Gastrocnemius medialis (tissue), 4 donors: Measurements from ENCODE around the gene SURF4. TPM values are rescaled to one million over a fixed set of nuclear protein-coding genes. Genes with fewer than 3 reads are reported as not detected.

Source experiments
- ATAC-seq, 2 donors: fragments of 150-250 bp; one replicate each; pipeline ENCODE4 v1.9.1; 2016
- DNase-seq, 2 donors: peaks; one replicate each; pipeline ENCODE4 v3.0.0-alpha.2; 2019
- H3K27ac ChIP-seq, 4 donors: fragments of 200-600 bp; sonication (generic); 1 replicate in 1 of 4; 2 replicates in 3 of 4; pipeline ENCODE4 v1.5.1; 2016 to 2018; ENCODE audit warnings: mild to moderate bottlenecking in 2 of 4, moderate library complexity in 1 of 4
- H3K27me3 ChIP-seq, 3 donors: fragments of 200-600 bp; sonication (generic) in 2 of 3; 1 replicate in 1 of 3; 2 replicates in 2 of 3; pipeline versions ENCODE4 v1.5.1 to v1.6.0; 2016 to 2019; ENCODE audit warnings: mild to moderate bottlenecking in 1 of 3, moderate library complexity in 1 of 3
- H3K36me3 ChIP-seq, 2 donors: fragments of 200-600 bp; sonication (generic) in 1 of 2; one replicate each; pipeline ENCODE4 v1.5.1; 2017 to 2018
- H3K4me1 ChIP-seq, 2 donors: fragments of 200-600 bp; sonication (generic) in 1 of 2; one replicate each; pipeline ENCODE4 v1.5.1; 2016 to 2017; ENCODE audit warnings: mild to moderate bottlenecking in 2 of 2
- H3K4me3 ChIP-seq, 4 donors: fragments of 200-600 bp; sonication (generic) in 3 of 4; 1 replicate in 1 of 4; 2 replicates in 3 of 4; pipeline ENCODE4 v1.5.1; 2016 to 2019; ENCODE audit warnings: mild to moderate bottlenecking in 2 of 4
- H3K9me3 ChIP-seq, 3 donors: fragments of 200-600 bp; sonication (generic) in 2 of 3; 1 replicate in 1 of 3; 2 replicates in 2 of 3; pipeline ENCODE4 v1.5.1; 2016 to 2019
- CTCF ChIP-seq, 5 experiments: fragments of 450-650 bp in 3 of 5; fragments of 200-600 bp in 2 of 5; sonication (generic) in 2 of 5; IDR thresholded peaks in 4 of 5; conservative IDR thresholded peaks in 1 of 5; 1 replicate in 4 of 5; 2 replicates in 1 of 5; pipeline ENCODE4 v1.5.1; 2016 to 2019; ENCODE audit warnings: antibody characterized with exemption in 5 of 5, mild to moderate bottlenecking in 3 of 5, moderate library complexity in 3 of 5
- POLR2A ChIP-seq, 2 donors: fragments of 450-650 bp; IDR thresholded peaks; one replicate each; pipeline ENCODE4 v1.6.1; 2017; ENCODE audit warnings: antibody characterized with exemption in 2 of 2, mild to moderate bottlenecking in 2 of 2, moderate library complexity in 2 of 2
- in situ Hi-C, 4 donors: fragments of 200-750 bp; cut with MboI; loops; one replicate each; pipeline versions ENCODE4 v1.15.0 to v1.8.0; 2017; ENCODE audit warnings: low sequenced_read_pairs in 4 of 4
- intact Hi-C: fragments of 100-400 bp; cut with DNase I; formaldehyde crosslinking; loops from one replicate; pipeline ENCODE4 v1.15.1; 2023; ENCODE audit warnings: low total_unique reads
- total RNA-seq, 4 donors: library from RNA; depleted of rRNA; stranded (reverse); fragments of >200 nt; gene quantifications; one replicate each; pipeline versions ENCODE4 v1.1.0 to v1.2.3, GENCODE V29; 2016

SURF4 gene
- total RNA-seq, 4 donors from 2014 or later = 62.9 to 98.4 (median 73.4) TPM

GRCh38 chr9:133349965-133350616 is 25.8 kb downstream of the SURF4 start:
- intact Hi-C loops (loop anchor here (5.0 to 10.0 kb wide), 2 partner anchors 135 to 318 kb away; partner anchors contain the start of gene GTF3C5), in situ Hi-C loops (no loop called here)
- DNase-seq (no peak), ATAC-seq (no peak)
- peaks cover 0 to 51% of the 10 kb centered on the region in 2 donors for H3K36me3 ChIP-seq
- peak overlapping the region in 2 of 4 donors; percentile 89 to 97 for H3K27ac ChIP-seq
- H3K4me3 ChIP-seq = no peak overlapping the region
- H3K27me3 ChIP-seq = no peaks in the 10 kb centered on the region
- TF ChIP-seq POLR2A (IDR thresholded peaks at IDR 0.05) (no peak), CTCF (IDR thresholded peaks at IDR 0.05 in 4 of 5, conservative IDR thresholded peaks at IDR 0.05 in 1 of 5) (no peak)
- peaks cover 30 to 34% of the 10 kb centered on the region in 2 donors for H3K4me1 ChIP-seq
- no peaks in the 10 kb centered on the region for H3K9me3 ChIP-seq

- Histone ChIP-seq H3K4me1 (peaks cover 22 to 30% of the 10 kb centered on the region in 2 donors), H3K36me3 (peaks cover 0 to 62% of the 10 kb centered on the region in 2 donors), H3K4me3 (peak overlapping the region; percentile 91 to 99 (median 97)), H3K27me3 (no peaks in the 10 kb centered on the region), H3K9me3 (no peaks in the 10 kb centered on the region), H3K27ac (peak overlapping the region; percentile 88 to 97 (median 90))
- no peak for DNase-seq
- no peak for ATAC-seq
- intact Hi-C loops (loop anchor here (1.0 to 10.0 kb wide), 4 partner anchors 7 to 317 kb away; partner anchors contain the start of genes GTF3C5, SURF1, SURF2 and SURF6), in situ Hi-C loops (no loop called here)
- TF ChIP-seq CTCF (IDR thresholded peaks at IDR 0.05 in 4 of 5, conservative IDR thresholded peaks at IDR 0.05 in 1 of 5) (no peak), POLR2A (IDR thresholded peaks at IDR 0.05) (no peak)
Observed at GRCh38 chr9:133348718-133349573, 26.9 kb downstream of the SURF4 start.

- in situ Hi-C loops = no loop called here
- Histone ChIP-seq H3K27me3 (no peaks in the 10 kb centered on the region), H3K27ac (peak within 1 kb of the TSS; percentile 88 to 97 (median 90)), H3K36me3 (peaks cover 0 to 66% of the 10 kb centered on the region in 2 donors), H3K4me3 (peak within 1 kb of the TSS; percentile 91 to 99 (median 97)), H3K4me1 (peaks cover 22 to 30% of the 10 kb centered on the region in 2 donors), H3K9me3 (no peaks in the 10 kb centered on the region)
- intact Hi-C loops = loop anchor here (1.0 to 10.0 kb wide), 4 partner anchors 8 to 316 kb away; partner anchors contain the start of genes GTF3C5, SURF1, SURF2 and SURF6
- DNase-seq (peak; percentile 86 to 95), ATAC-seq (peak; percentile 97)
- TF ChIP-seq POLR2A (IDR thresholded peaks at IDR 0.05) (peak; percentile 82 to 89), CTCF (IDR thresholded peaks at IDR 0.05 in 4 of 5, conservative IDR thresholded peaks at IDR 0.05 in 1 of 5) (peak in 2 of 5 experiments; percentile 10 to 27)
Observed at GRCh38 chr9:133347985-133348717, 27.7 kb downstream of the SURF4 start, which contains the start of the genes MED22 and RPL7A. Gene MED22, minus strand, starts transcription at chr9:133348131. Its CDS starts 1,469 bp downstream, at chr9:133346662. Gene RPL7A, plus strand, starts transcription at chr9:133348218. Its CDS starts 26 bp downstream, at chr9:133348244.

GRCh38 chr9:133347515-133347984 is 28.3 kb downstream of the SURF4 start:
- Histone ChIP-seq H3K36me3 (peaks cover 0 to 65% of the 10 kb centered on the region in 2 donors), H3K9me3 (no peaks in the 10 kb centered on the region), H3K4me3 (peak overlapping the region; percentile 91 to 99 (median 97)), H3K4me1 (peaks cover 22 to 30% of the 10 kb centered on the region in 2 donors), H3K27me3 (no peaks in the 10 kb centered on the region), H3K27ac (peak overlapping the region; percentile 88 to 97 (median 90))
- DNase-seq (no peak), ATAC-seq (peak; percentile 38 to 53)
- in situ Hi-C loops = no loop called here
- intact Hi-C loops = loop anchor here (5.0 to 10.0 kb wide), 2 partner anchors 137 to 315 kb away; partner anchors contain the start of gene GTF3C5
- TF ChIP-seq POLR2A (IDR thresholded peaks at IDR 0.05) (no peak), CTCF (IDR thresholded peaks at IDR 0.05 in 4 of 5, conservative IDR thresholded peaks at IDR 0.05 in 1 of 5) (no peak)
